Fibroblast of lung (primary cell): ENCODE data around the gene LRCH4. TPM values are rescaled to one million over a fixed set of nuclear protein-coding genes. Genes with fewer than 3 reads are reported as not detected.
"Not testable (repeated sequence)": the region's sequence is repeated elsewhere in the genome, so short reads cannot be mapped to it uniquely, and the experiment has no call there.

Experiments used
- DNase-seq, 2 donors: peaks; one replicate each; pipeline versions ENCODE4 v3.0.0 to v3.0.0-alpha.2; 2010; ENCODE audit warnings: low read depth in 2 of 2
- H2AFZ ChIP-seq: 2 replicates; pipeline ENCODE4 v1.5.1; 2012; ENCODE audit warnings: low read length, control low read depth, inconsistent platforms
- H3K27ac ChIP-seq: 2 replicates; pipeline ENCODE4 v1.5.1; 2011; ENCODE audit warnings: low read length, control low read depth; ENCODE audit not compliant: insufficient read depth
- H3K27me3 ChIP-seq: 2 replicates; pipeline ENCODE4 v1.5.1; 2011; ENCODE audit warnings: mild to moderate bottlenecking, low read length; ENCODE audit not compliant: control insufficient read depth, insufficient read depth
- H3K36me3 ChIP-seq: 2 replicates; pipeline ENCODE4 v1.5.1; 2011; ENCODE audit warnings: low read length; ENCODE audit not compliant: control insufficient read depth, insufficient read depth
- H3K4me1 ChIP-seq: 2 replicates; pipeline ENCODE4 v1.5.1; 2011; ENCODE audit warnings: low read length; ENCODE audit not compliant: control insufficient read depth, insufficient read depth; ENCODE audit errors: extremely low read depth
- H3K4me2 ChIP-seq: 2 replicates; pipeline ENCODE4 v1.5.1; 2011; ENCODE audit warnings: low read length, control low read depth; ENCODE audit not compliant: insufficient read depth; ENCODE audit errors: extremely low read depth
- H3K4me3 ChIP-seq, 4 experiments: fragments of 200-600 bp in 1 of 4; sonication (generic) in 1 of 4; replicated peaks in 1 of 4; 2 replicates each; pipeline ENCODE4 v1.5.1; 2011 to 2016; ENCODE audit warnings: low read length in 4 of 4, low read depth in 3 of 4, mild to moderate bottlenecking in 3 of 4, control low read depth in 2 of 4, inconsistent platforms in 1 of 4, mixed read lengths in 1 of 4; ENCODE audit not compliant: insufficient read depth in 1 of 4; ENCODE audit errors: control extremely low read depth in 1 of 4
- H3K79me2 ChIP-seq: 2 replicates; pipeline ENCODE4 v1.5.1; 2012; ENCODE audit warnings: mild to moderate bottlenecking, low read length, inconsistent platforms; ENCODE audit not compliant: control insufficient read depth, insufficient read depth
- H3K9ac ChIP-seq: 2 replicates; pipeline ENCODE4 v1.5.1; 2011; ENCODE audit warnings: mild to moderate bottlenecking, low read length, control low read depth; ENCODE audit not compliant: insufficient read depth
- H3K9me3 ChIP-seq: 2 replicates; pipeline ENCODE4 v1.5.1; 2012; ENCODE audit warnings: low read depth, low read length; ENCODE audit not compliant: control insufficient read depth, insufficient read depth
- H4K20me1 ChIP-seq: 2 replicates; pipeline ENCODE4 v1.5.1; 2011; ENCODE audit warnings: low read length; ENCODE audit not compliant: control insufficient read depth, insufficient read depth; ENCODE audit errors: extremely low read depth
- CTCF ChIP-seq, 2 donors: IDR thresholded peaks in 1 of 2; conservative IDR thresholded peaks in 1 of 2; 1 replicate in 1 of 2; 2 replicates in 1 of 2; pipeline ENCODE4 v1.5.1; 2011 to 2012; ENCODE audit warnings: low read length in 2 of 2, control low read depth in 1 of 2, inconsistent platforms in 1 of 2, low read depth in 1 of 2, mild to moderate bottlenecking in 1 of 2
- EZH2 ChIP-seq: IDR thresholded peaks from 2 replicates; pipeline ENCODE4 v1.5.1; 2012; ENCODE audit warnings: low read length, control low read depth, mild to moderate bottlenecking; ENCODE audit errors: missing control alignments
- polyA plus RNA-seq, 2 donors: library from polyadenylated mRNA; depleted of rRNA in 1 of 2; stranded (reverse) in 1 of 2; unstranded in 1 of 2; fragments of >200 nt; gene quantifications; 2 replicates each; pipeline ENCODE4 v1.2.1, GENCODE V29; 2011 to 2012; ENCODE audit warnings: missing spikeins in 1 of 2
- total RNA-seq: library from RNA; depleted of rRNA; stranded (reverse); fragments of >200 nt; gene quantifications from 2 replicates; pipeline ENCODE4 v1.2.1, GENCODE V29; 2014

Gene LRCH4
- total and polyA plus RNA-seq, 2 donors (not counting 1 experiment from before 2014, with no cell fraction given): 7.3 to 11.6 TPM

GRCh38 chr7:100539436-100540006 lies 46.4 kb downstream of the LRCH4 start:
- Histone ChIP-seq H3K27ac (peak overlapping the region; percentile 43), H3K9ac (peak overlapping the region; percentile 53), H3K36me3 (no peaks in the 10 kb centered on the region), H3K4me3 (peak overlapping the region; percentile 69 to 84 (median 73)), H2AFZ (peak overlapping the region; percentile 77), H3K4me2 (peak overlapping the region; percentile 78), H3K27me3 (no peaks in the 10 kb centered on the region), H3K9me3 (no peaks in the 10 kb centered on the region), H3K79me2 (no peaks in the 10 kb centered on the region), H4K20me1 (no peaks in the 10 kb centered on the region), H3K4me1 (peaks cover 2% of the 10 kb centered on the region)
- no peak for DNase-seq
- TF ChIP-seq EZH2 (no peak), CTCF (conservative IDR thresholded peaks at IDR 0.05 in 1 of 2, IDR thresholded peaks at IDR 0.05 in 1 of 2; ENCODE audit: low read depth in 1 of 2, low read length in 2 of 2) (no peak)

- Histone ChIP-seq H3K27me3 (no peaks in the 10 kb centered on the region), H4K20me1 (no peaks in the 10 kb centered on the region), H3K4me2 (peak within 1 kb of the TSS; percentile 78), H3K4me1 (peaks cover 2% of the 10 kb centered on the region), H3K9ac (peak within 1 kb of the TSS; percentile 53), H2AFZ (peak within 1 kb of the TSS; percentile 77), H3K79me2 (no peaks in the 10 kb centered on the region), H3K4me3 (peak within 1 kb of the TSS; percentile 69 to 84 (median 73)), H3K36me3 (no peaks in the 10 kb centered on the region), H3K9me3 (no peaks in the 10 kb centered on the region), H3K27ac (peak within 1 kb of the TSS; percentile 43)
- TF ChIP-seq EZH2 (no peak), CTCF (conservative IDR thresholded peaks at IDR 0.05 in 1 of 2, IDR thresholded peaks at IDR 0.05 in 1 of 2; ENCODE audit: low read depth in 1 of 2, low read length in 2 of 2) (no peak)
- DNase-seq: peak; percentile 99
Observed at GRCh38 chr7:100538654-100539435, 47.1 kb downstream of the LRCH4 start, which contains the start of gene AGFG2. Gene AGFG2, plus strand, starts transcription at chr7:100539203. Its CDS starts 144 bp downstream, at chr7:100539347.

- TF ChIP-seq CTCF (conservative IDR thresholded peaks at IDR 0.05 in 1 of 2, IDR thresholded peaks at IDR 0.05 in 1 of 2; ENCODE audit: low read depth in 1 of 2, low read length in 2 of 2) (no peak), EZH2 (no peak)
- H3K9me3 ChIP-seq: no peaks in the 10 kb centered on the region
- H3K27ac ChIP-seq: peak overlapping the region; percentile 28
- H3K4me1 ChIP-seq: peaks cover 2% of the 10 kb centered on the region
- H3K4me2 ChIP-seq: peak overlapping the region; percentile 70
- peak overlapping the region; percentile 15 to 67 (median 48) for H3K4me3 ChIP-seq
- peak overlapping the region; percentile 56 for H2AFZ ChIP-seq
- H3K36me3 ChIP-seq: no peaks in the 10 kb centered on the region
- DNase-seq: no peak
- no peaks in the 10 kb centered on the region for H3K27me3 ChIP-seq
- H4K20me1 ChIP-seq: no peaks in the 10 kb centered on the region
- no peak overlapping the region for H3K9ac ChIP-seq
- H3K79me2 ChIP-seq: no peaks in the 10 kb centered on the region
Observed at GRCh38 chr7:100538348-100538653, 47.6 kb downstream of the LRCH4 start.

- H3K36me3 ChIP-seq, H2AFZ ChIP-seq, H3K4me3 ChIP-seq, H3K4me2 ChIP-seq, DNase-seq, H3K9ac ChIP-seq, H3K27me3 ChIP-seq, H3K27ac ChIP-seq, H3K79me2 ChIP-seq, H4K20me1 ChIP-seq, H3K9me3 ChIP-seq, H3K4me1 ChIP-seq: not testable (repeated sequence)
Observed at GRCh38 chr7:100536695-100537094, 49.2 kb downstream of the LRCH4 start.
